Glomerular visceral epithelial cell (primary cell): Measurements from ENCODE around the gene PAQR3.
"Not testable (repeated sequence)": the region's sequence is repeated elsewhere in the genome, so short reads cannot be mapped to it uniquely, and the experiment has no call there.

Experiments
- DNase-seq: peaks from one replicate; pipeline ENCODE4 v3.0.0-alpha.2; 2016; ENCODE audit errors: extremely low spot score

The PAQR3 gene

DNA sequence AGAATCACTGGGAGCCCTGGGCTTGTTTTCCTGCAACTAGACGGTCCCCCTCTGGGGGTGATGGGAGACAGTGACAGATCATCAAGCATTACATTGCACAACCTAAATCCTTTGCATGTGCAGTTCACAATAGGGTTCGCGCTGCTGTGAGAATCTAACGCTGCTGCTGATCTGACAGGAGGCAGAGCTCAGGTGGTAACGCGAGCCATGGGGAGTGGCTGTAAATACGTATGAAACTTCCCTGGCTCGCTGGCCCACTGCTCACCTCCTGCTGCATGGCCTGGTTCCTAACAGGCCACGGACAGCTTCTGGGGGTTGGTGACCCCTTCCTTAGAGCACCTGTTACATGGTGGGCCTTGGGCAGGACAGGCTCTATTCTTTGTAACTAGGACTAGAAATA is 10.4 kb downstream of the PAQR3 start:
- no peak for DNase-seq

DNA sequence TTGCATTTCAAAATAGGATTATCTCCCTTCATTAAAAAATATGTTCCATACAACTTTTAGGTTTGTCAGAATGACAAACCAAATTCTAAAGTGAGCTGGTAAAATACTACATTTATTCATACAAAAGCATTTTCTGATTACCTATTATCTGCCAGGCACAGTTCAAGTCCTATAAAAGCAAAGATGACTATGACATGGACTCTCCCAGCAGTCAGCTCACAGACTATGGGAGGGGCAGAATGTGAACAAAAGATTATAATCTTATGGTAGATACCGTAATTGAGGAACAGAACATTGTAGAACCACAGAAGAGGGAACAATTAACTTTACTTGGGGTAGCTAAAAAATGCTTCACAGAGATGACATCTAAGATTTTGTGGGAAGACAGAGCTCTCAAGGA is 12.4 kb downstream of the PAQR3 start:
- no peak for DNase-seq

DNA sequence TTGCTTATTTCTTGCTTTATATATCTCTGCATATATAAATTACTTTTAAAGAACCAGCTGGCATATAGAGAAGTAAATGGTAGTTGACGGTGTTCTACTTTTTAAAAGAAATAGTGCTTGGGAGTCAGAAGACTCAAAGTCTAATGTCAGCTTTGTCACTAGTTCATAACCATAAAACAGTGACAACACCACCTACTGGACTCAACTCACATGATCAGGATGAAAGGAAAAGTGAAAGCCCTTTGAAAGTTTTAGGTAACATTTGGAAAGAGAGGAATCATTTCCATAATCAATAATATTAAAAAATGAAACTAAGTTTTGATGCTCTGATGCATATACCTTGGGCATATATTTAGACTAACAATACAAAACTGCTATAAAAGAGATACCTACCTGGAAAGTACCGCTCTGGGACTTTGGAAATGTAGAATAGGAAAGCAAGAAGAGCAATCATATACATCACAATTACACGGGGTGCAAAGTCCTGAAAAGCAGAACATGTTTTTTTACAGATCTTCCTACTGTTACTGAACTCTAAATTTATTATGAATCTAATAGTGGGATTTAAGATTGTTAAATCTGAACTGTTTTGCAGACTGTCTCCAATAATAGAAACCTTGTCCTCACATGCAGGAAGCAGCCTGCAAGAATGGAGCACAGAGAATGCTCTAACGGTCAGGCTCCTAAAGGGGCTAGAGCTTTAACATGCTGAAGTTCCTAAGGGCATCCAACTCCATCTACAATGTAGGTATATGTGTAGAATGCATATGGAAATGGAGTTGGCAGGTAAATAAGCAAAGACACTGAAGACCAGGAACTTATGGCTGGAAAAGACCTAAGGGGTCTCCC is 15.6 kb downstream of the PAQR3 start:
- no peak for DNase-seq

DNA sequence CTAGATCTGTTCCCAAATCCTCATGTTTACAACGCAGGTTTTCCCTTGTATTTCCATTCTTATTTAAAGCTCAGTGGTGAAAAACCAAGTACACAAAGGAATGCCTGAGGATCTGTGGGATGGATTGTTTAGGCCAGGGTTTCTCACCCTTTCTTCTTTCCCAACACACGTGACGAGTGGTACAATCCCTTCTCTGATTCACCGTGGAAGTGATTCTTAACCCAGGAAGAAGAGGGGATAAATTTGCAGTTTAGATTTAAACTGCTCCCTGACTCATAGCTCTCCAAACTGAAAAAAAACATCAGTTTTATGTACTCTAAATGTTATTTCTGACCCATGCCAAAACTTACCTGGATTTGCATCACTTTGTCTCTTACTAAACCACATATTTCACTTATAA is 17.0 kb downstream of the PAQR3 start:
- no peak for DNase-seq

DNA sequence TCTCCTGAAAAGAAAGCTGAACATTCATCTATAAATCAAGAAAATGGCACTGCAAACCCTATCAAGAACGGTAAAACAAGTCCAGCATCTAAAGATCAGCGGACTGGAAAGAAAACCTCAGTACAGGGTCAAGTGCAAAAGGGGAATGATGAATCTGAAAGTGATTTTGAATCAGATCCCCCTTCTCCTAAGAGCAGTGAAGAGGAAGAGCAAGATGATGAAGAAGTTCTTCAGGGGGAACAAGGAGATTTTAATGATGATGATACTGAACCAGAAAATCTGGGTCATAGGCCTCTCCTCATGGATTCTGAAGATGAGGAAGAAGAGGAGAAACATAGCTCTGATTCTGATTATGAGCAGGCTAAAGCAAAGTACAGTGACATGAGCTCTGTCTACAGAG is 28.6 kb downstream of the PAQR3 start:
- no peak for DNase-seq

DNA sequence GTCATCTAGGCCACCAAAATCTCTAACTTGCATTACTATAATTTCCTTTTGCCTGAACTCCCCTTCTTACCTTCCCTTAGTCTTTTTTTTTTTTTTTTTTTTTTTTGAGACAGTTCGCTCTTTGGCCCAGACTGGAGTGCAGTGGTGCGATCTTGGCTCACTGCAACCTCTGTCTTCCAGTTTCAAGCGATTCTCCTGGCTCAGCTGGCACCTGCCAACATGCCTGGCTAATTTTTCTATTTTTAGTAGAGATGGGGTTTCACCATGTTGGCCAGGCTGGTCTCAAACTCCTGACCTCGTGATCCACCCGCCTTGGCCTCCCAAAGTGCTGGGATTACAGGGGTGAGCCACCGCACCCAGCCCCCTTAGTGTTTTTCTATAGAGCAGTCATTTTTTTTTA is 30.3 kb downstream of the PAQR3 start:
- DNase-seq = not testable (repeated sequence)

DNA sequence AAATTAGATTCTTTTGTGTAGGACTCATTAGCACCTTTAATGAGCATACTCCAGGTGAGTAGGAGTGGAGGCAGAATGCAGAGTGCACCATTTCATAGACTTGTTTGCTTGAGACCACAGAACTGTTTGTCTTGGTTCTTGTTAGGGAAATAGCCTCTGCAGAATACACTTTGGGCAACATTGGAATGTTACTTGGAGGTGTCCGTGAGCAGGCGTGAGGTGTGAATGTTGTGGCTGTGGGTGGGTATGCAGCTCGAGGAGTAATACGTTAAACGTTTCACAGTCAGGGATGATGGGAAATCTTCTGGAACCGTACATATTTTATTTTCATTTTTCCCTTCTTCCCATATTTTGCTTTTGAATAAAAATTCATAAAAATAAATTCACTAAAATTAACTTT is 31.6 kb downstream of the PAQR3 start:
- no peak for DNase-seq

DNA sequence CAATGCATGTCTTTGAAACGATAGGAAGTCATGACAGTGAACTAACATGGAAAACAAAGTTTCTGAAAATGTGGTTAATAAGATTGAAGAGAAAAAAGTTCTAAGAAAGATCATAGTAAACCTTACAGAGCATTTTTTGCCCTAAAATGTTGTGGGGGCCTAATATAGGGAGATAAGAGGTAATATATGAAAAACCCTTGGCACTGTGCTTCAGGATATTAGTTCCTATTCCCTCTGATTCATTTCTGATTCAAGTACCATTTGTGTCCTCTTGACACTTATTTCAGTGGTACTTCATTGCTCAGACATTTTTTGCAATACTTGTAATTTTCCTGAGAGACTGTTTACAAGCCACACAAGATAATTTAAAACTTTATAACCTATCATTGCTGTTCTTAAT is 35.1 kb downstream of the PAQR3 start:
- no peak for DNase-seq

DNA sequence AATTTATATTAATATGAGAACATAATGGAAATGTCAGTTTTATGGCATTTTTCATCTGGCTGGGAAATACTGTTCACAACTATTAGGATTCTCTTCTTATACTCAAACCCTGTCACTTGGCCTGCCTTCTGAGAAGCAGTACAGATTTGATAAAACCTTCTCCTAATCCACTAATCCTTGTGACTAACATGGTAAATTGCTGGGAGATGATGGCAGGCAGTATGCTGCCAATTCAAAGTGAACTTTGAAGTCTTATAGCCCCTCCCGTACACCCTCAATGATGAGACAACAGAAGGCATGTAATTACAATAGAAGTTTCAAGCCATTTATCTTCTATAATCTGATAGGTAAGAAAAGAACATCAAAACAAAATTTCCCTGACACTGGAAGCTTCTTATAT is 36.9 kb downstream of the PAQR3 start:
- no peak for DNase-seq

DNA sequence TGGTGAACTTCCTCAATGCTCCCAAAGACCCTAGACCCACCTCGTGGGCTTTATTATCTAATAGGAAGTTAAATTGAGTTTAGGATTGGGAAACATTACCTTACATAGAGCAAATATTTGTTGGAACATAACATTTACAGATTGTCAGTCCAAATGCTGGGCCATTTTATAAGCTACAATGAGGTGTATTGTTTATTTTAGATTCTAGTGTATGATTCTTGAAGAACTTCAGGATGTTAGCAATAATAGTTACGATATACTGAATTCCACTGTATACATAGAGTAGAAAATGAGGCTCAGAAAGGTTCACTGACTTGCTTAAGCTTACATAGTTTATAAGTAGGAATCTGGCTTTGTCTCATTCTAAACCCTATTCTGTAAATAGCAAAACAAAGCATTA is 37.4 kb downstream of the PAQR3 start:
- DNase-seq = no peak

DNA sequence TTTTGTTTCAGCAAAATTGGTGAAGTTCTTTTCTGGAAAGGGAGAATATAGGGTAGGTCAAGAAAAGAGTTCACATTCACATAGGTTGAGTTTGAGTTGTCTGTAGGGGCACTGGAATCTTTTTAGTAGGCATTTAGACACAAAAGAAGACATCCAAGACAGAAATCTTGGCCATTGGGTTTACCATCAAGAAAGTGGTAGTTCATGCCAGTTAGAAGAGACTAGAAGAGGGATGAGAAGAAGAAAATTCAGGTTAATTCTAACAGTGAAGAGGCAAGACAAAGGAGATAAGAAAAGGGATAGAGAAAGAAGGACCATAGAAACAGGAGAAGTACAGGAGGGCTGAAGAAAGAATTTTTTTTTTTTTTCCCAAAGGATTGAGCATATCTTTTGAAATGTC is 39.9 kb downstream of the PAQR3 start:
- DNase-seq = no peak

DNA sequence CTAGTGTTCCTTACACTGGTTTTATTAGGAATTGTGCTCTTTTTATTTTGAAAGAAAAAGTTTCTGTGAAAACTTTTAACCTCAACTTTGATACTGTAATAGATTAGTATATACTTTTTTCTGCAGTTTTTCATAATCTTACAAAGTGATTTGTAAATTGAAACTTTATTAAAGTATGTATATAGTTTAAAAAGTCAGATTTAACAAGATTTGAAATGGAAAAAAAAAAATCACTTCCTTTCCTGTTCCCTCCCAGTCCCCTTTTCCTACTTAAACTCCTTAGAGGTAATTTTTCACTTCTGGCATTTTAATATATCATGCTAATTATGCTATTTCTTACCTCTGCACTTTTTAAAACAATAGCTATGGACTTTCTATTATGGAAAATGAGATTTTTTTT is 49.3 kb downstream of the PAQR3 start:
- DNase-seq = no peak

DNA sequence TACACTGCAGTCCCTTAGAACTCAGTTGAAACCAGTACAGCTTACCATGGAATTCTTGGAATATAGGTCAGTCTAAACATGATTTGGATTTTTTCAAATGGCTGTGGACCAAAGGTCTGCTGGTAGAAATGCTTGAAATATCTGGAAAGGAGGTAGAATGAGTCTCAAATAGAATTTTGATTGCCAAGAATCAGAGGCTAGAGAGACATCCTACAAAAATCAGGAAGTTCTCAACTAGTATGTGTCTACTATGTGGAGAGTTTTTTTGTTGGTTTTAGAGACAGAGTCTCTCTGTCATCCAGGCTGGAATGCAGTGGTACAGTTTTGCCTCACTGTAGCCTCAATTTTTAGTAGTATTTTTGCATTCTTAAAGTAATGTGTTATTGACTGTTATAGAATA is 53.6 kb downstream of the PAQR3 start:
- DNase-seq = no peak

DNA sequence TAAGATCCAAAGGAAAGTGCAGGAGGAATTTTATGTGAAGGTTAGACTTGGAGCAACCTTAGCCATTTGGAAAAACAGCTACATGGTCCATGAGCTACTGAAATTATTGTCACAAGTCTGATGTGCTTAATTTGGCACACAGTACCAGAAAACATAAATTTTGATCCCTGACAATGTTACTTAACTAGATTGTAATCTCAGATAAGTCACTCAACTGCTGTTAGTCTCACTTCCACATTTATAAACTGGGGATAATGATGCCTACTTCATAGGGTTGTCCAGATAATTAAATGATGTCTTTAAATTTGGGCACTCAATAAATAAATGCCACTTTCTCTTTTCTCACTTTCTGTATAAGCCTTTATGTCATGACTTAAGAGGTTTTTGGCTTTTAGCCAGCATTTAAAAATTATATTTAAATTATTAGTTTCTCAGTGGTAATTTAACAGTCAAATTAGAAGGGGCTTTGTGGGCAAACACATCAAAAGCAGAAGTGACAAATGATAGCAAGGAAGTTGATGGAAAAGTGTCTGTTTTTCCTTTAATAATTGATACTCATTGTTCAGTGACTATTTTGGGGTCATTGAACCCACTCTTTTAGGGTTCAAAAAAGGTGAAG is 58.3 kb downstream of the PAQR3 start:
- DNase-seq = no peak

DNA sequence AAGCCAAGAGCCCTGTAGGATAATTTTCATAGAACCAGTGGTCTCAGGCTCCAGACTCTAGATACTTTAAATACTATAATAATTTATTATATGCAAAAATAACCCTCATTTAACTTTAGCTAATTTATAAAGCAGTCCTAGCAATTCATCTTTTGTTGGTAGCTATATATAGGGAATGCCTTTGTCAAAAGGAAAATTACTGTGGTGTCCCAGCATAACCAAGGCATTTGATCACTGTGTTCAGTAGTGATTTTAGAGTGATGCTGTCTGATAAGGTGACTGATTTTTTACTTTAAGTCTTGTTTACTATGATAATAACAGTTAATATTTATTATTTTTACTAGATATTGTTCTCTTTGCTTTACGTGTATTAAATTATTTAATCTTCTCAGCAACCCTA is 61.2 kb downstream of the PAQR3 start:
- DNase-seq = no peak

DNA sequence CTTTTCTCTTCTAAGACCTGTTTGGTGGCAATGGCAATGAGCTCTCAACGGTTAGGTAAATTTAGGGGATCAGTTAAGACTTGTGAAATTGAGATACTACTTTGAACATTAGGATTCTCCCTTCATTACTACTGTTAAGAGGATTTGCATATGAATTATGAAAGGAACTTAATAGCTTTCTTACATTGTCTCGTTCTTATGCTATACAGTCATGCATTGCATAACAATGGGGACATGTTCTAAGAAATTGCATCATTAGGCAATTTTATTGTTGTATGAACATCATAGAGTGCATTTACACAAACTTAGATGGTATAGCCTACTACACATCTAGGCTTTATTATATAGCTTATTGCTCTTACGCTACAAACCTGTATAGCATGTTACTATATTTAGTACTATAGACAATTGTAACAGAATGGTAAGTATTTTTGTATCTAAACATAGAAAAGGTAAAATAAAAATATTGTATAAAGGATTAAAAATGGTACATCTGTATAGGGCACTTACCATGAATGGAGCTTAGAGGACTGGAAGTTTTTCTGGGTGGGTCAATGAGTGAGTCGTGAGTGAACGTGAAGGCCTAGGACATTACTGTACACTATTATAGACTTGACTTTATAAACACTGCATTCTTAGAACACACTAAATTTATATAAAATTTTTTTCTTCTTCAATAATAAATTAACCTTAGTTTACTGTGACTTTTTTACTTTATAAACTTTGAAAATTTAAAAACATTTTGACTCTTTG is 62.5 kb downstream of the PAQR3 start:
- DNase-seq = no peak

DNA sequence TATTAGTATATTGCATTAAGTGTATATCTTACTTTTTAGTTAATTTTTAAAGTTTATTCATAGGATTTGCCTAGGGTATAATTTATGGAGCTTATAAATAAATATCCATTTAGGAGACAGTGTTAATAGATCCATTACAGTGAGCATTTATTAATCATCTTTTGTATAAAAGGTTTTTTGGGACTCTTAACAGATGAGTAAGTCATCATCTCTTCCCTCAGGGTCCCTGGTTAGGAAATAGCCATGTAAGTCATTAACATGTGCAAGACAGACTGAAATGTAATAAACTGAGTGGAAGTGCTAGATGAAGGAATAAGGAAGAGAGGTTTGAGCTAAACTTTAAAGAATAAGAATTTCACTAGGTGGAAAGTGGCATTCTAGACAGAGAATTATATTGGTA is 69.2 kb downstream of the PAQR3 start:
- DNase-seq = no peak

DNA sequence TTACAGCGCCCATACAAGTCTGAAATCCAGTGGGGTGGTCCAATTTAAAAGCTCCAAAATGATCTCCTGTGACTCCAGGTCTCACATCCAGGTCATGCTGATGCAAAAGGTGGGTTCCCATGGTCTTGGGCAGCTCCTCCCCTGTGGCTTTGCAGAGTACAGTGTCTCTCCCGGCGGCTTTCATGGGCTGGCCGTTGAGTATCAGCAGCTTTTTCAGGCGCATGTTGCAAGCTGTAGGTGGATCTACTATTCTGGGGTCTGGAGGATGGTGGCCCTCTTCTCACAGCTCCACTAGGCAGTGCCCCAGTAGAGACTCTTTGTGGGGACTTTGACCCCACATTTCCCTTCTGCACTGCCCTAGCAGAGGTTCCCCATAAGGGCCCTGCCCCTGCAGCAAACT is 70.5 kb downstream of the PAQR3 start:
- not testable (repeated sequence) for DNase-seq

DNA sequence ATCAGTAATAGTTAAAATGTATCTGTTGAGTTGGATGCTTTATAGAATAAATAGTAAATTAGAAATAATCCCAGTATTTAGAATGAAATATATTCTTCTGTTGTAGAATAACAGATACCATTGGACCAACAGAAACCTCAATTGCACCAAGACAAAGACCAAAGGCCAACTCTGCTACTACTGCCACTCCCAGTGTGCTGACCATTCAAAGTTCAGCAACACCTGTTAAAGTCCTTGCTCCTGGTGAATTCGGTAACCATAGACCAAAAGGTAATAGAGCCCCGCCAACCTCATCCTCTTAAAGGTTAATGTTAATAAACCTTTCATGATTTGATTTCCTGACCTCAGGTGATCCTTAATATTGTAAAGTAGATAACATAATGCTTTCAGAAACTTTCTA is 73.8 kb downstream of the PAQR3 start:
- no peak for DNase-seq

DNA sequence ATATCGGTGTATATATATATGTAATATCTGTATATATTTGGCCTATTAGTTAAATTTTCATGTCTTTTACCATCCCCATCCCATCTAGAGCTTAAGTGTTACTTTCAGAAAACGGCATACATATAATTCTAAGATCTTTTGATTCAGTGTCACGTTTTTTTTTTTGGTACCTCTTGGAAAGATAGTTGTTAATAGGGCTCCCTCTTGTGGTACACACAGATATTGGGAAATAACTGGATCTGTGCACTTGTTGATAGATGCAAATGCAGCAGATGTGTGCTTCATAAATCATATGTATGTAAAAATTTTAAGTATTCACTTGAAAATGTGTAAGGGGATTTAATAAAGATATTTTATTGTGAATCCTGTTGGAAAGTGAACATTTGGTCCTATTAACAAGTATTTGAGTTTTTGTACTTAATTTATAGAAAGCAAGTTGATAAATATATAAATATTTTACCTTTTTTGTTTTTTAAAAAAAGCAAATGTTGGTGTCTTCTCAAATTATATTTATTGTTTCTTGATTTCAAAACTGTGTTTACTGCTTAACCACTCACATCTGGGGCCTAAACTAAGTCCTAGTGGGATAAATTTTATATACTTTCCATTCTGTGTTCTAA is 74.7 kb downstream of the PAQR3 start:
- DNase-seq = peak; percentile 77

DNA sequence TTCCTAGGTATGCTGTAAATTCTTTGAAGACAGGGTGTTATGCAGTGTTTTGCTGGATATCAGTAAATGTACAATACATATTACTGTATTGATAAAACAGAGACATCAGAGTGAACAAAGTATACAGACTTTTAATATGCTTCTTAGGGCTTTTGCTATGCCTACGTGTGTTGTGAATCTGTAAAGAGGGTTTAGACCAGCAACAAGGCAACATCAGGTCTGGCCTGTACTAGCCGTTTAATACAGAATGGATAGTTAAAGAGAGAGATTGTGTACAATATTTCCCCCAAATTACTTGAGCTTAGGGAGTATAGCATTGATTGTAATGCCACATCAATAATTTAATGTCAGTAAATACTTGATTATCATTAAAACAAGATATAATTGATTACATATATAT is 75.2 kb downstream of the PAQR3 start:
- no peak for DNase-seq

DNA sequence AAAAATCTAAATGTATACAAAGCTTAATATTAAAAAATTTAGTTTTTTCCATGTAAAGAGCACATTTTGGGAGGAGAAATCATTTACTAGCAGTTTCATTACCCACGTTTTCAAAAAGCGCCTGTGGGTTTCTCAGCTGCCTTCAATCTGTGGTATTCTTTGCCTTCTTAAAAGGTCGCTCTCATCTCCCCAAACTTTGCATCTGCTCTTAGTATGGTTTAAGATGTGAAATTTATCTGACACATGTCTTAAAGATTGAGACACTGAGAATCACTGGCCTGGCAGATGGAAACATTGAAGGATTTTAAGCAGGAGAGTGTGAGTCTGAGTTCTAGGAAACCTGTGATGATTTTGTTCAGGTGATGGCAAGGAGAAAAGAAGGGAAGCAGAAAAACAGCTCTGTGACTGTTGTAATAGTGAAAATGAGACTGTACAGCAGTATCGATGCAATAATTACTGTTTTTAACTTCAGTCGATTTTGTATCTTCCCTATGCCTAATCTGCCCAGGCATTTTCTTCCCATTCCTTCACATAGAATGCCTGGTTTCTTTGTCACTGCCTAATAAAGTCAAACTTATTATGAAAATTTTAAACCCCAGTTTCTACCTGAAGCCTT is 75.9 kb downstream of the PAQR3 start:
- DNase-seq = no peak
